Midbrain (tissue), 1 donor: Measurements from ENCODE around the gene PFKFB2.

Source experiments
- DNase-seq: peaks from one replicate; lab custom pipeline; 2025; lab: John Stamatoyannopoulos, UW

The PFKFB2 gene

DNA sequence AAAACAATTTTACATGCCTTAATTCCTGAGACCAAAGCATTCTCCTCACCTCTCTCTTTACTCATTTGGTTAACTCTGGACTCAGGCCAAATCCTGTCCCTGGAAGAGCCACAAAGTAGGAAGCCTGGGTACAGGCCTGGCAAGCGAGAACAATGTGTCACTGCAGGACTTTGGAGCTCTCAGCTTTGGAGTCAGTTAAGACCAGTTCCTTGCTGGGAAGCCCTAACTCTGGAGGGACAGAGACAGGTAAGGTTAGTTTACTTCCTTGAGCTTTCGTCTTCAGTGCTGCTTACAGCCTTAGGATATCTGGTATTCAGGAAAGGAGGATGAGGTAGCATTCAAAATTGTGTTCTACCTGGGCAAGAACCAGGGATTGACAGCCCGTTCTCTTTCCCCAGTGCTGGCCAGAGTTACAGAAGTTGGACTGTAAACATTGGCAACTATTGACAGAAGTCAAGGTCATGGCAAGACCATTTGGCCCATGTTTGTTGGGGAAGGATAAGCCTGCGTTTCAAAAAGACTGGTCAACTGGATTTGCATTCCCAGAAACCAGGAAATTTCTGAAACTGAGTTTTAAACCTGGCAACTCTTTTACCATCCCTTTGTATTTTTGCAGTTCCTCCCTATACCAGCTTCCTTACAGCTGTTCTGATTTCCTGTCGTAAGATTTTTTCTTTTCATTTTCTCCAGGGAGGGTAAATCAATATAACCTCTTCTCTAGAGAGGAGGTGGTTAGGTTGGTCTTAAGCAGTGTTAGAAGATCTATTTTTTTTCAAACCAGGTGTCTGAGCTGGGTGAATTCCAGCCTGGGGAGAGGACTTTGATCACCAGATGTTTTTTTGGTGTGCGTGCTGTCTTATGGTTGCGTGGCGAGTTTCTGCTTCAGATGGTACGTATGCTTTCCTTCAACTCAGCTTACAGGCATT lies 35.9 kb downstream of the PFKFB2 start, which contains the start of gene C4BPB:
TSS of gene C4BPB (plus strand) at position 160 of the 926 bp plus-strand sequence. CDS start at position 832, 672 bp downstream.
- DNase-seq = no peak

DNA sequence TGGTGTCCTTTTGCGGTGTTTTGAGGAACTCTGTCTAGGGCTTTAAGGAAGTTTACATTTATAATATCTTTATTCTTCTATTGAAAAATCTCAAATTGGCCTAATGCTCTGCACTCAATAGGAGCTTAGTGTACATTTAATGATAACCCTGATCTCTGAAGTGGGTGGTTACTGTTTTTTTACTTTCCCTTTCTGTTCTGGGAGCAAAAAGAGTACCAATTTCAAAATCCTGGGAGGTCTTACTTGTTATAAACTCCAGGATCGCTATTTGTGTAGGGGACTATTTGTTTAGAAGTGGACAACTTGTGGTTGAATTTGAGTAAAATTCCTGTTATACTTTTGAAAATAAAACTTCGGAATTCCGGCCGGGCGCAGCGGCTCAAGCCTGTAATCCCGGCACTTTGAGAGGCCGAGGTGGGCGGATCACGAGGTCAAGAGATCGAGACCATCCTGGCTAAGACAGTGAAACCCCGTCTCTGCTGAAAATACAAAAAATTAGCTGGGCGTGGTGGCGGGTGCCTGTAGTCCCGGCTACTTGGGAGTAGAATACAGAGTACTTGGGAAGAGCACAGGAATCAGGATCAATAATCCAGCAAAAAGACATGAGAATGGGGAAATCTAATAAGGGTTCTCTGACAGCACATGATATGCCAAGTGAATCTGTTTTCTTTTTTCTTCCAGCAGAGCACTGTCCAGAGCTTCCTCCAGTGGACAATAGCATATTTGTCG lies 36.7 kb downstream of the PFKFB2 start:
- no peak for DNase-seq

DNA sequence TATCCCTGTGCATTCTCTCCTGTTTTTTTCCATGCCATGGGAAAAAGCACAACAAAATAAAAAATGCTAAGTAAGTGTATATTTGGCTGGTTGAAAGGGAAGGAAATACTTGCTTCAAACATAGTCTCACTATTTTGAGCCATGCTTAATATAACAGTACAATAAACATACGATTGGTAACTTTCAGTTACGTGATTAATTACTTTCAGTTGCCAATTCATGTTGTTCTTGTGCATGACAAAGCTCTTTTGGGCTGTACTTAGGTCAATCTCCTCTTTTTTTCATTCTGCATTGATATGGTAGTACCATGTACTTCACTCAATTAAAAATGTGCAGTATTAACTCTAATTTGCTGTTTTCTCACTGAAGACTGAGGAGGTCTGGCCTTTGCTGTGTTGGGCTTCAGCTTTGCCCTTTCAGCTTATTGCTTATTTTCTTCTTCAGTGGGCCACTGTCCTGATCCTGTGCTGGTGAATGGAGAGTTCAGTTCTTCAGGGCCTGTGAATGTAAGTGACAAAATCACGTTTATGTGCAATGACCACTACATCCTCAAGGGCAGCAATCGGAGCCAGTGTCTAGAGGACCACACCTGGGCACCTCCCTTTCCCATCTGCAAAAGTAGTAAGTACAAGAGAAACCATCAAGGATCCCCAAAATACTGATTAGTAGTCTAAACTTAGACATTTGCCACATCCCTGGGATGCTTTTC lies 38.3 kb downstream of the PFKFB2 start:
- DNase-seq = no peak

DNA sequence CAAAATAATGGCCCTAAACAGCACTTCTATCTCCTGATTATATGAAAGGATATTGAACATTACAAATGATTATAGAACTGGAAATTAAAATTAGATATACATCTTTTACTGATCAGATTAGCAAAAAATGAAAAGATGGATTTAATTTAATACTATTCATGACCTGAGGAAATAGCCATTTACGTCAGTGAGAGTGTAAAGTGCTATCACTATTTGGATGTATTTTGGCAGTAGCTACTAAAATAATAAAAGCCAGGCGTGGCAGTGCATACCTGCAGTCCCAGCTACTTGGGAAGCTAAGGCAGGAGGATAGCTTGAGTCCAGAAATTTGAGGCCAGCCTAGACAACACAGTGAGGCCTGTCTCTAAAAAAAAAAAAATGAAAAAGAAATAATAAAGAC lies 40.9 kb downstream of the PFKFB2 start:
- no peak for DNase-seq

DNA sequence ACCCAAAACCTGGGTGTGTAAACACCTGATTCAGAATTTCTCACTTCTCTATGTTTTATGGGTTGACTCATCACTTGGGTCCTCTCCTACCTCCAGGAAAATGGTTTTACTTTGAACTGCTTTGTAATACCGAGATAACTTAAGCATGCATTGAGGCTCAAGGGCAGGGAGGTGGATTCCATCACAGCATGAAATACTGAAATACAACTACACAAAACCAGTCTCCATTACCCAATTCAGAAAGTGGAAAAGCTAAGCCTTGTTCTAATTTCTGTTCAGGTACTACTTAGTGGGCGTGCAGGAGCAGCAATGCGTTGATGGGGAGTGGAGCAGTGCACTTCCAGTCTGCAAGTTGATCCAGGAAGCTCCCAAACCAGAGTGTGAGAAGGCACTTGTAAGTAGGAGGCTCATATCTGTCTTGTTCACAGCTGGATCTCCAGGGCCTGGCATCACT lies 44.8 kb downstream of the PFKFB2 start:
- DNase-seq = no peak

DNA sequence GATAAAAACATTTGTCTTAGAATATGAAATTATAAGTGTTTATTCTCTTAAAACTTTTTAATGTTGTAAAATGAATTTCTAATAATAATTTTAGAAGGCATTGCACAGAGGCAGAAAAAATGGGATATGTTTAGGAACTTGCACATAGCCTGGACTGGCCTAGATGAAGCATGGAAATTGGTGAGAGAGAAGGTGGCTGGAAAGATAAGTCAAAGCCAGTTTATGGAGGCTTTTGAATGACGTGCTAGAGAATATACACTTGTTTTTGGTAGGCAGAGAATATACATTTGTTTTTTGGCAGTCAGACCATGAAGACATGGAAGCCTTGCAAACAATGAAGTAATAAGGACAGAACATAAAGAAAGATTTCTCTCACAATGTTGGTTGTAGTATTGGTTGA lies 48.6 kb downstream of the PFKFB2 start:
- no peak for DNase-seq

DNA sequence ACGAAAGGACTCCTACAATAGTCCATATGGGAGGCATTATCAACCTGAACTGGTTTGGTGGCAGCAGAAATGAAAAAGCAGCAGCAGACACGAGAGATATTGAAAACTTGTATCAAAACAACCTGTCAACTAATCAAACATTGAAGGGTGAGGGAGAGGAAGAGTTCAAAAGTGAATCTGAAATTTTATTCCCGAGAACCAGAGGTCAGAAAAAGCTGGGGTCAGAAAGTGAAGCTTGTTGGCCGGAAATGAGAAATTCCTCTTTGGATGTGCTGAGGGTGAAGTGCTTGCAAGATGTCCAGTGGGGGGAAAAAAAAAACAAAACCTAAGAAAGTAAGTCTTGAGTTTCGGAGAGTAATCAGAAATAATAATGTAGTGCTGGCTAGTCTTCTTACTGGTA lies 49.1 kb downstream of the PFKFB2 start:
- DNase-seq = no peak

DNA sequence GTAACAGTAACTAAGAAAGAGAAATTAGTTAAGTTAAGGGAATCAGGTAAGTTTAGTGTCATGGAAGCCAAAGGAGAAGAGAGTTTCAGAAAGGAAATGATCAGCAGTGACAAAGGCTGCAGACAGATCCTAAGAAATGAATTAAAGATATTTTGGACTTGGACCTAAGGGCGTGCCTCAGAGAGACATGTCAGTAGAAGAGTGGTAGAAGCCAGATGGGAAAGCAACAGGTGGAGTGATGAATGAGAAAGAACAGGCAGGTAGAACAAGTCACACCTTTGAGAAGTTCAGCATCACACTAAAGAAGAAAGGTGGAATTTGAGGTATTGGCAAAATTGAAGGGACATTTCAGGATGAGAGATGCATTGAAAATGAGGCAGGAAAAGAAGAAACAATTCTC lies 49.6 kb downstream of the PFKFB2 start:
- no peak for DNase-seq

DNA sequence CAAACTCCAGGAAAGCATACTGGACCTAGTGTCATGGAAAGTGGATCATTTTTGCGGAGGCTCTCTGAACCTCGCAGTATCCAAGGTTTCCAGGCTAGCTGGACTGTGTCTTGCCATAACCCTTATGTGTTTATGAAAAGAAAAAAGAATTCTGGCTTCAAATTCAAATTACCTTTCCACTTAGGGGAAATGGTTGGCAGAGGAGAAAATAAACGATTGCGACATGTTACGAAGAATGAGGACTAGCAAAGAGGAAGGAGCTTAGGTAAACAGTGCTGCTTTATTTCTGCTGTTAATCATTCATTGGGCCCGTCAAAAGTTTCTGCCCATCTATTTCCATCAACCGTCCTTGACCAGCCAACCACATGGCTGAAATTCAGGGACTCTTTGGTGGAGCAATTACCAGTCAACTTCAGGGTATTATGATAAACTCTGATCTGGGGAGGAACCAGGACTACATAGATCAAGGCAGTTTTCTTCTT lies 50.9 kb downstream of the PFKFB2 start, which contains the start of gene C4BPA:
TSS of gene C4BPA (plus strand) at position 342 of the 482 bp plus-strand sequence. CDS start 8,793 bp downstream, outside the sequence.
- no peak for DNase-seq

DNA sequence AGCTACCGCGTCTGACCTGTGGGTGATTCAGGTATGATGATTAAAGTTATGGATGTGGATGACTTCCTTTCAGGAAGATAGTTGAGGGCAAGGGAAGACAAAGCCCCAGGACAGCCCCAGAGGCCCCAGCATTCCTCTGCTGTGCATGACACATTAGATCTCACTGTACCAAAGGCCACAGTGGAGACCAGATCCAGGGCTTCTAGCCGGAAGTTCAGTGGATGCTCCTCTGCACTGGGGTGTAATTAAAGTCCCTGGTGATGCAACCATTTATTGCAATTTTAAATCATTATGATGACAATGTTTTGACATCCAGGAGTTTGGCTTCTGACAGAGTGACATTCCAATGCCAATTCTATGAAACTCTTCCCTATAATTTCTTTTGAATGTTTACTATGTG lies 55.9 kb downstream of the PFKFB2 start:
- no peak for DNase-seq

DNA sequence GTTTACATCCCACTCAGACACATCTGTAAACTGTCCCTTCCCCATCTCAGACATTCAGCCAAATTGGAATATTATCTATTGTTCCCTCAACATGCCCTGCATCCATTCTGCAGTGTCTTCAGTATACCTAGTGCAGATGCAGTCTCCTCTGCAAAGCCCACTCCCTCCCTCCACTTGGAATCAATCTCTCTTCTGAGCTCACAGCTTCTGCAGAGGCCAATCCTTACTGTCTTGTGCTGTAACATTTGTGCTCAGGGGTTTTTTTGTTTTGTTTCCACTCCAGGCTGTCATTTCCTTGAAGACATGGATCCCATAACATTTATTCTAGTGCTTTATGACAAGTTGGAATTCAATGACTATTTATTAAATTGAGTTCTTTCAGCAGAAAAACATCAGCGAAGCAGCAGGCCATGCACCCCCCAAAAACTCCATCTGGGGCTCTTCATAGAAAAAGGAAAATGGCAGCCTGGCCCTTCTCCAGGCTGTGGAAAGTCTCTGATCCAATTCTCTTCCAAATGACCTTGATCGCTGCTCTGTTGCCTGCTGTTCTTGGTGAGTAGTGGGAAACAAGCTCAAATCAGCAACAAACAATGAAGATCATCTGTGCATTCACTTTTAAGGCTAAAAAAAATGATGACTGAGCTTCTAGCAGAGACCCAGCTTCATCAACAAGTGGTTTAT lies 59.7 kb downstream of the PFKFB2 start:
- no peak for DNase-seq

DNA sequence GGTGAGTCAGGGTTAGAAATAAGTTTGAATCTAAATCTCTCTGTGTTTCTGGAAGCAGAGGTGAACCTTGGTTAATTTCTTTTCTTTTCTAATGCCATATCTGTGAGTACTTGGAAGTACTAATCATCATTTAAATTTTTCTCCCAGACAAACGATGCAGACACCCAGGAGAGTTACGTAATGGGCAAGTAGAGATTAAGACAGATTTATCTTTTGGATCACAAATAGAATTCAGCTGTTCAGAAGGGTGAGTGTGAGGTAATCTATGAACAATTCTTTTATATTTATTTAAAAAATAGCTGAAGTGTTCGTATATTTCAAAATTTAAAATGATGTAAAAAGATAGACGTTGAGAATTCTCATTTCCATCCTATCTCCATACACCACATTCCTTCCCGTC lies 62.2 kb downstream of the PFKFB2 start:
- DNase-seq = no peak

DNA sequence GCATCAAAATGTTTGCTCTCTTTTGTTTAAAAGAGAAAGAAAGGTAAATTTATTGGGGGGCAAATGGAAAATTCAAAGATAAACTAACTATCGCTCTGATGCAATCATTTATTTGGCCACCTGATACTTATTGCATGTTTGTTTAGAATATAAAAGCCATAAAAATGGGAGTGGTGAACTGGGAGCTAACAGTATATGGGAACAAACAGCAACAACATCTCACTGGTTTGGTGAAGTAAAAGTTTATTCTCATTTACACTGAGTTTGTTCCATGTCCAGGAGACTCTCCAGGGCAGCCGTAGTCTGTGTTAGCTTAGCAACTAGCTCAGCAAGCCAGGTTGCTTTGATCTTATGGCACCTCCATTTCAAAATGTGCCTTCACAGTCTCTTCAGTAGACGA lies 71.3 kb downstream of the PFKFB2 start:
- no peak for DNase-seq

DNA sequence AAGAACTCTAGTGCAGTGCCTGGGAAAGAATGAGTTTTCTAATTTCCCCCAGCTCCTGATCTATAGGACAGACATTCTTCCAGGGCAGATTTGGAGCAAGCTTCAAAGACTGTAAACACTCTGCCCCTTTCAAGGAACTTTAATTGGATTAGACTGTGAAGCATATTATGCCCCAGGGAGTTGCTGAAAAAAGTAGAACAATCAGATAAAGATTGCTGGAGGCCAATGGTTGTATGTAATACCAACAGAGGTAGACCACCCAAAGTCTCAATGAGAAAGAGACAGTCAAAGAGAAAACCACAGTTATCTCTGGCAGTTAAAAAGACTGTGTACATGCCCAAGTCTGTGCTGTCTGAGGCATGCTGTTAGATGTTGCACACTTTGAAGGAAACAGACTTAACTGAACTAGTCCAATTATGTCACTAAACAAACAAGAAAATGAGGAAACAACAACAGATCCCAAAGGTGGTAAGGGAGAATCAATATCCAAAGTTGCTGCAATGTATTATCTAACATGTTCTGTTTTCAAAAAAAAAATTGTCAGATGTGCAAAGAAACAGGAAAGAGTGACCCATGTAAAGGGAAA lies 75.4 kb downstream of the PFKFB2 start:
- no peak for DNase-seq

DNA sequence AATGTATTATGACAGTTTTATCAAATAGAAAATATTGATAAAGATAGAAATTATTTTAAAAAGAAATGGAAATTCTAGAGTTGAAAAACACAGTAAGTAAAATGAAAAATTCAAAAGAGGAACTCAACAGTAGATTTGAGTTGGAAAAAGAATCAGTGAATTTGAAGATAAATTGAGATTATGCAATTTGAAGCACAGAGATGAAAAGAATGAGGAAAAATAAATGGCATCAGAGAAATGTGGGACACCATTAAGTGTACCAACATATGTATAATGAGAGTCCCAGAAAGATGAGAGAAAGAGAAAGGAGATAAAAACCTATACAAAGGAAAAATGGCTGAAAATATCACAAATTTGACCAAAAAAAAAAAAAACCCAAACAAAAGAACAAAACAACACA lies 76.0 kb downstream of the PFKFB2 start:
- no peak for DNase-seq
